Glutamatergic neuron (in vitro differentiated cells): ENCODE measurements around the gene VSTM5. TPM values are rescaled to one million over a fixed set of nuclear protein-coding genes. Genes with fewer than 3 reads are reported as not detected.
"Not testable (repeated sequence)": the region's sequence is repeated elsewhere in the genome, so short reads cannot be mapped to it uniquely, and the experiment has no call there.

Experiments
- DNase-seq: peaks from one replicate; pipeline ENCODE4 v3.0.0; 2022
- H3K27ac Mint-ChIP-seq: one replicate; pipeline ENCODE4 v1.8.0; 2020; ENCODE audit warnings: mild to moderate bottlenecking, mixed read lengths, inconsistent platforms; ENCODE audit not compliant: unreplicated experiment
- H3K27me3 Mint-ChIP-seq: one replicate; pipeline ENCODE4 v1.8.0; 2020; ENCODE audit warnings: mild to moderate bottlenecking, moderate library complexity, mixed read lengths, inconsistent platforms; ENCODE audit not compliant: unreplicated experiment
- H3K36me3 Mint-ChIP-seq: one replicate; pipeline ENCODE4 v1.8.0; 2020; ENCODE audit warnings: mild to moderate bottlenecking, mixed read lengths, inconsistent platforms; ENCODE audit not compliant: unreplicated experiment
- H3K4me1 Mint-ChIP-seq: one replicate; pipeline ENCODE4 v1.8.0; 2020; ENCODE audit warnings: mild to moderate bottlenecking, low read depth, mixed read lengths, inconsistent platforms; ENCODE audit not compliant: unreplicated experiment
- H3K4me3 Mint-ChIP-seq: one replicate; pipeline ENCODE4 v1.8.0; 2020; ENCODE audit warnings: mild to moderate bottlenecking, mixed read lengths, inconsistent platforms; ENCODE audit not compliant: unreplicated experiment
- H3K9me3 Mint-ChIP-seq: one replicate; pipeline ENCODE4 v1.8.0; 2020; ENCODE audit warnings: mild to moderate bottlenecking, moderate library complexity, mixed read lengths, inconsistent platforms; ENCODE audit not compliant: unreplicated experiment
- long read RNA-seq: library from polyadenylated mRNA; unstranded; transcript quantifications from one replicate; pipeline ENCODE4 v2.0.0, GENCODE V29; 2020; ENCODE audit not compliant: unreplicated experiment
- total RNA-seq: library from RNA; stranded (reverse); fragmentation: NEBNext Ultra II Directional; extraction: Animal tissue kit (Norgen Biotek cat#: 25700); gene quantifications from one replicate; pipeline ENCODE4 v1.2.1, GENCODE V29; 2021; ENCODE audit not compliant: unreplicated experiment
- TF ChIP-seq, protein P1 (sequence below): fragments of 200-600 bp; sonication (generic); IDR thresholded peaks from one replicate; pipeline ENCODE4 v1.5.0; 2021; ENCODE audit not compliant: partially characterized antibody, unreplicated experiment

Gene VSTM5, protein sequence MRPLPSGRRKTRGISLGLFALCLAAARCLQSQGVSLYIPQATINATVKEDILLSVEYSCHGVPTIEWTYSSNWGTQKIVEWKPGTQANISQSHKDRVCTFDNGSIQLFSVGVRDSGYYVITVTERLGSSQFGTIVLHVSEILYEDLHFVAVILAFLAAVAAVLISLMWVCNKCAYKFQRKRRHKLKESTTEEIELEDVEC
- 2.0 TPM for total RNA-seq
- long read RNA-seq: 0 reads

DNA sequence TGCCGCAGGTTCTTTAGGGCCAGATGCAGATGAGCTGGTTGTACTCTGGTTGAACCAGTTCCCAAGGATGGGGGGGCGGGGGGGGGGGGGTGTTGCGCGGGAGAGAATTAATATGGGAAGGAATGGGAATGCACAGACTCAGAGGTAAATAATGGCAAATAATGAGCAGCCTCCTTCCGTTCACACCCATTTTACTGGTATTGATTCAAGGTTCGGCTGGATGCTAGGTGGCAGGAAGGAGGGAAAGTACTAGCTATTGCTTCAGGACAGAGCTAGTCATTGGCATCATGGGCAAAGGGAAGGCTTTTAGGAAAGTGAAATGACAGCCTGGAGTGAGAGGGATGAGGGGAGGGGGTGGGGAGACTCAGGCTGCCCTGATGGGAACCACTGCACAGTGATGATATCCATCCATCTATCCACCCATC is at the start of gene VSTM5:
Gene VSTM5 (minus strand): TSS at position 25 of the 425 bp plus-strand sequence. CDS start 116 bp downstream, outside the sequence.
- Mint-ChIP-seq H3K9me3 (no peaks in the 10 kb centered on the region), H3K4me3 (peak within 1 kb of the TSS; percentile 68), H3K4me1 (no peaks in the 10 kb centered on the region), H3K36me3 (no peaks in the 10 kb centered on the region), H3K27ac (no peak within 1 kb of the TSS), H3K27me3 (peaks cover 5% of the 10 kb centered on the region)
- TF ChIP-seq, protein P1, sequence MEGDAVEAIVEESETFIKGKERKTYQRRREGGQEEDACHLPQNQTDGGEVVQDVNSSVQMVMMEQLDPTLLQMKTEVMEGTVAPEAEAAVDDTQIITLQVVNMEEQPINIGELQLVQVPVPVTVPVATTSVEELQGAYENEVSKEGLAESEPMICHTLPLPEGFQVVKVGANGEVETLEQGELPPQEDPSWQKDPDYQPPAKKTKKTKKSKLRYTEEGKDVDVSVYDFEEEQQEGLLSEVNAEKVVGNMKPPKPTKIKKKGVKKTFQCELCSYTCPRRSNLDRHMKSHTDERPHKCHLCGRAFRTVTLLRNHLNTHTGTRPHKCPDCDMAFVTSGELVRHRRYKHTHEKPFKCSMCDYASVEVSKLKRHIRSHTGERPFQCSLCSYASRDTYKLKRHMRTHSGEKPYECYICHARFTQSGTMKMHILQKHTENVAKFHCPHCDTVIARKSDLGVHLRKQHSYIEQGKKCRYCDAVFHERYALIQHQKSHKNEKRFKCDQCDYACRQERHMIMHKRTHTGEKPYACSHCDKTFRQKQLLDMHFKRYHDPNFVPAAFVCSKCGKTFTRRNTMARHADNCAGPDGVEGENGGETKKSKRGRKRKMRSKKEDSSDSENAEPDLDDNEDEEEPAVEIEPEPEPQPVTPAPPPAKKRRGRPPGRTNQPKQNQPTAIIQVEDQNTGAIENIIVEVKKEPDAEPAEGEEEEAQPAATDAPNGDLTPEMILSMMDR: no peak
- no peak for DNase-seq

DNA sequence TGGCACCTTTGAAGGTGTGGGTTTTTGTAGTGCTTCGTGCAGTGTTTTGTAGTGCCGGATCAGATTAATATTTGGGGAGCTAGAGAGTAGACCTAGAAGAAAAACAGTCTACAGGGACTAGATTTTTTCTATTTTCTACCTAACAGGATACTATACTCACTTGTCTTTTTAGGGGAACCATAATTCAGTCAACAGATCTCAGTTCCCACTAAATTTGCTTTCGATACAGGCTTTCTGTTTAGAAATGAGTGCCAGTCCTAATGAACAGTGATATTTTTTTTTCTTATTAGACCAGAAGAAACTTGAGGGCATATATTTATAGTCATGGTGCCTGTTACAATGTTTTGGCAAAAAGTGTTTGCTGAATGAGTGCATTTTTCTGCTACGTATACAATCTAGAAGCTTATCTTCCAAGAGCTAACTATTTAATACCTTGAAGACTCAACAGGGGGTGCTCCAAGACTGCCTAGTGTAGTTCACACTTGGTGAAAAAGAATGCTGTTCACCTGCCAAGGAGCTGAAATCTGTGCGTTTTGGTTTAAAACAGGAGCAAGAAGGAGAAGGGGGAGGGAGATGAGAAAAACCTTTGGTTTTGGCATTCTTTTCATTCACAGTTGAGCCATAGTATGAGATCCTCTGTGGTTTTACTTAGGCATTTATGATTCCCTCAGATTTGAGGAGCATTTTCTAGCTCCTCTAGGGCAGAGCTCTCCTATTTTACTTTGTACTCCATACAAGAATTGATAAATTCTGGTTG is 44.9 kb upstream of the VSTM5 start:
- no peaks in the 10 kb centered on the region for H3K27me3 Mint-ChIP-seq
- TF ChIP-seq, protein P1: peak; percentile 44
- H3K4me1 Mint-ChIP-seq: no peaks in the 10 kb centered on the region
- no peak overlapping the region for H3K27ac Mint-ChIP-seq
- H3K9me3 Mint-ChIP-seq: peaks cover 2% of the 10 kb centered on the region
- no peak overlapping the region for H3K4me3 Mint-ChIP-seq
- peaks cover under 1% of the 10 kb centered on the region for H3K36me3 Mint-ChIP-seq
- no peak for DNase-seq

- peaks cover 7% of the 10 kb centered on the region for H3K36me3 Mint-ChIP-seq
- no peaks in the 10 kb centered on the region for H3K27me3 Mint-ChIP-seq
- TF ChIP-seq, protein P1: no peak
- no peaks in the 10 kb centered on the region for H3K4me1 Mint-ChIP-seq
- H3K27ac Mint-ChIP-seq: no peak overlapping the region
- H3K4me3 Mint-ChIP-seq: no peak overlapping the region
- no peak for DNase-seq
- H3K9me3 Mint-ChIP-seq: peaks cover 2% of the 10 kb centered on the region
Measured at GRCh38 chr11:93890391-93891051, 40.1 kb upstream of the VSTM5 start.

DNA sequence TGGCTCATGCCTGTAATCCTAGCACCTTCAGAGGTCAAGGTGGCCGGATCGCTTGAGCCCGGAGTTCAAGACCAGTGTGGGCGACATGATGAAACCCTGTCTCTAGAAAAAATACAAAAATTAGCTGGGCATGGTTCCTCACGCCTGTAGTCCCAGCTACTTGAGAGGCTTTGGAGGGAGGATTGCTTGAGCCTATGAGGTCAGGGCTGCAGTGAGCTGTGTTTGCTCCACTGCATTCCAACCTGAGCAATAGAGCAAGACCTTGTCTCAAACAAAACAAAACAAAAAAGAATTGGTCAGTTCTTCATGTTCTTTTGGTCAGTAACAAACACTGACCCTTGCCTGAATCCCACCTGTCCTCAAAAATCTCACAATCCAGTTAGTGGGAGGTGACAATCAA is 36.7 kb upstream of the VSTM5 start:
- TF ChIP-seq, protein P1: no peak
- H3K27me3 Mint-ChIP-seq: no peaks in the 10 kb centered on the region
- H3K4me3 Mint-ChIP-seq: no peak overlapping the region
- no peaks in the 10 kb centered on the region for H3K4me1 Mint-ChIP-seq
- H3K27ac Mint-ChIP-seq: no peak overlapping the region
- H3K9me3 Mint-ChIP-seq: peaks cover 2% of the 10 kb centered on the region
- H3K36me3 Mint-ChIP-seq: peaks cover 12% of the 10 kb centered on the region
- no peak for DNase-seq

DNA sequence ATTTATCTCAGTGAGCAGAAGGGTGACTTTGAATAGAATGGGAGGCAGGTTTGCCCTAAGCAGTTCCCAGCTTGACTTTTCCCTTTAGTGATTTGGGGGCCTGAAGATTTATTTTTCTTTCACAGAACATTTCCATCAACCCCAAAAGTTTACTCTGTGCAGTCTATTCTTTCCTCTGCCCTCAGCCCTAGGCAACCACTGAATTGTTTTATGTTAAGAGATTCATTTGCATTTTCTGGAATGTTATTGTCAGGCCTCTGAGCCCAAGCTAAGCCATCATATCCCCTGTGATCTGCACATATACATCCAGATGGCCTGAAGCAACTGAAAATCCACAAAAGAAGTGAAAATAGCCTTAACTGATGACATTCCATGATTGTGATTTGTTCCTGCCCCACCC is 28.7 kb upstream of the VSTM5 start:
- not testable (repeated sequence) for H3K4me1 Mint-ChIP-seq, H3K36me3 Mint-ChIP-seq, H3K9me3 Mint-ChIP-seq, H3K27ac Mint-ChIP-seq, H3K4me3 Mint-ChIP-seq, H3K27me3 Mint-ChIP-seq, DNase-seq
